ENCODE measurements around the gene IL16.

DNA sequence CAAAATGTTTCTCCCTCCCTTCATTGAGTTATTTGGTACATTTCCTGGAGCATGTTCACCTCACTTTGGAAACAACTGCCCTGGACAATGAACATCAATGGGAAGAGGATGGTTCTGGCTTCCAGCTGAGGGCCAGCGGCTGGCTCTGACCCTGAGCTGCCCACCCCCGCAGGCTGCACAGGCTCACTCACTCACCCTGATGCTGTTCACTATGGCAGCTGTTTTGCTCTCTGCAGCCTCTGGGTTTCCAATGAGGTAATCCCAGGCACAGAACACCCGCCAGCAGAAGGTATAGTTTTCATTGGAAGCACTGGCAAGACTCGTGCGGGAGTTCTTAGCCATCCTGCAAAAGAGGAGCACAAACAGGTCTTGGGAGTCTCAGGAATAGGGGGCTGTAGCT lies 159.6 kb downstream of the IL16 start:
- TF ChIP-seq, protein P1, sequence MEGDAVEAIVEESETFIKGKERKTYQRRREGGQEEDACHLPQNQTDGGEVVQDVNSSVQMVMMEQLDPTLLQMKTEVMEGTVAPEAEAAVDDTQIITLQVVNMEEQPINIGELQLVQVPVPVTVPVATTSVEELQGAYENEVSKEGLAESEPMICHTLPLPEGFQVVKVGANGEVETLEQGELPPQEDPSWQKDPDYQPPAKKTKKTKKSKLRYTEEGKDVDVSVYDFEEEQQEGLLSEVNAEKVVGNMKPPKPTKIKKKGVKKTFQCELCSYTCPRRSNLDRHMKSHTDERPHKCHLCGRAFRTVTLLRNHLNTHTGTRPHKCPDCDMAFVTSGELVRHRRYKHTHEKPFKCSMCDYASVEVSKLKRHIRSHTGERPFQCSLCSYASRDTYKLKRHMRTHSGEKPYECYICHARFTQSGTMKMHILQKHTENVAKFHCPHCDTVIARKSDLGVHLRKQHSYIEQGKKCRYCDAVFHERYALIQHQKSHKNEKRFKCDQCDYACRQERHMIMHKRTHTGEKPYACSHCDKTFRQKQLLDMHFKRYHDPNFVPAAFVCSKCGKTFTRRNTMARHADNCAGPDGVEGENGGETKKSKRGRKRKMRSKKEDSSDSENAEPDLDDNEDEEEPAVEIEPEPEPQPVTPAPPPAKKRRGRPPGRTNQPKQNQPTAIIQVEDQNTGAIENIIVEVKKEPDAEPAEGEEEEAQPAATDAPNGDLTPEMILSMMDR (conservative IDR thresholded peaks at IDR 0.05; ENCODE audit: low read depth, low read length) = no peak
- no peak for TF ChIP-seq EZH2 (IDR thresholded peaks at IDR 0.05; ENCODE audit: borderline replicate concordance, low read depth, low read length, poor library complexity, severe bottlenecking)
